GM12892 (cell line): Measurements from ENCODE around the gene SORCS2.
A peak's percentile ranks its signal among the peaks of the same experiment; 100 is the strongest.

Source experiments
- DNase-seq: peaks from one replicate; pipeline ENCODE4 v3.0.0; 2011; ENCODE audit not compliant: insufficient read length
- FAIRE-seq: peaks from 2 replicates; lab custom pipeline; 2011; peaks lifted over from hg19 to GRCh38; lab: Jason Lieb, UNC
- POLR2A ChIP-seq: IDR thresholded peaks from 2 replicates; pipeline ENCODE4 v1.6.1; 2011; ENCODE audit warnings: low read depth, low read length, control low read depth
- POLR2AphosphoS5 ChIP-seq: IDR thresholded peaks from 2 replicates; pipeline ENCODE4 v1.6.1; 2011; ENCODE audit warnings: low read depth, low read length, control low read depth
- TAF1 ChIP-seq: IDR thresholded peaks from 2 replicates; pipeline ENCODE4 v1.6.1; 2011; ENCODE audit warnings: low read depth, mild to moderate bottlenecking, control low read depth, low read length, borderline replicate concordance

Gene SORCS2

GRCh38 chr4:7756561-7757355 is 564.4 kb downstream of the SORCS2 start:
- DNase-seq (no peak), FAIRE-seq (no peak)
- TF ChIP-seq POLR2AphosphoS5: no peak
- TF ChIP-seq POLR2A: no peak
- no peak for TF ChIP-seq TAF1

- FAIRE-seq (no peak), DNase-seq (no peak)
These were observed 565.4 kb downstream of the SORCS2 start for GRCh38 chr4:7757501-7758471.

GRCh38 chr4:7758476-7758875 is 566.1 kb downstream of the SORCS2 start:
- FAIRE-seq (no peak), DNase-seq (no peak)
- TF ChIP-seq TAF1: no peak
- no peak for TF ChIP-seq POLR2A
- no peak for TF ChIP-seq POLR2AphosphoS5

More at GRCh38 chr4:7757501-7758471, 565.4 kb downstream of the SORCS2 start:
- no peak for TF ChIP-seq POLR2AphosphoS5
- TF ChIP-seq POLR2A: no peak
- TF ChIP-seq TAF1: no peak

DNA sequence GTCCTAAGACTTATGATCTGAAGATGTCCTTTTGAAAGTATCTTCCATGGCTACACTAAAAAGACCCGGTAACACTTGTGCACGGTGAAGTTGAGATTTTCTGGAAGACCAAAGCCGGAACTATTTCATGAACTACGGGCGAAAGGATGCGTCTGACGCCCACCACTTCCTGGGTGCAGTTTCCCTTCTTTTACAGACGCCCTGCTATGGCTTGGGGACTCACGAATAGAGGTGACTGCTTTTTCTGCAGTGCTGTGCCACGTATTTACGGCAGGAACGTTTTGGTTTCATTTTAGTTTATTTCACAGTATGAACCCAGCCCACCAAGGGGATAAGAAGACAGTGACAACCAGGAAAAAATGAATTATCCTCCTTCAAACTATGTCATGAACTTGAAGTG is 566.9 kb downstream of the SORCS2 start:
- TF ChIP-seq POLR2AphosphoS5 (no peak), POLR2A (no peak)
- FAIRE-seq (peak; percentile 95), DNase-seq (peak; percentile 54)

- DNase-seq (no peak), FAIRE-seq (no peak)
- TF ChIP-seq TAF1 (no peak), POLR2AphosphoS5 (no peak), POLR2A (no peak)
These were observed 567.3 kb downstream of the SORCS2 start for GRCh38 chr4:7759635-7760034.

GRCh38 chr4:7760228-7760627 is 567.9 kb downstream of the SORCS2 start:
- no peak for DNase-seq
- FAIRE-seq: no peak
- no peak for TF ChIP-seq POLR2A
- no peak for TF ChIP-seq POLR2AphosphoS5
- no peak for TF ChIP-seq TAF1

GRCh38 chr4:7760706-7761105 is 568.4 kb downstream of the SORCS2 start:
- TF ChIP-seq POLR2AphosphoS5 (no peak), TAF1 (no peak)
- FAIRE-seq: no peak

GRCh38 chr4:7761312-7761711 is 569.0 kb downstream of the SORCS2 start:
- FAIRE-seq: peak; percentile 36
- TF ChIP-seq POLR2A: no peak
- no peak for TF ChIP-seq POLR2AphosphoS5
- no peak for TF ChIP-seq TAF1
- DNase-seq: no peak

More at GRCh38 chr4:7760706-7761105, 568.4 kb downstream of the SORCS2 start:
- DNase-seq: no peak

DNA sequence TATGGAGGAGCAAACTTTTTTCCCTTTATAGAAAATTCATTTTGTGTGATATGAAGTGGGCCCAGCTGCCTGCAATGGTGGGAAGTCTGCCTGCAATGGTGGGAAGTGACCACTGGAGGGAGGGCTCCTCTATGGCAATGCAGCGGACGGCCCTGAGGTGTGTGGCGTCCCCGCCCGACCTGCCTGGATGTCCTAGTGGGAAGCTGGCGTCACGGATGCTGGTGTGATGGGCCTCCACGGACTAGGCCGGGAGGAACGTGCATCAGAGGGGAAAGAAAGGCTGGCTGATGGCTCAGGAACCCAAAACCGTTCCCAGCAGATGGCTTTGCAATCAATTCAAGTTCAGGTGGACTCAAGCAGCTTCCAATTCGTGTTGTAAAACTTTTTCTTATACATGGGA is 569.4 kb downstream of the SORCS2 start:
- FAIRE-seq (peak; percentile 94), DNase-seq (peak; percentile 81)
- no peak for TF ChIP-seq POLR2A

DNA sequence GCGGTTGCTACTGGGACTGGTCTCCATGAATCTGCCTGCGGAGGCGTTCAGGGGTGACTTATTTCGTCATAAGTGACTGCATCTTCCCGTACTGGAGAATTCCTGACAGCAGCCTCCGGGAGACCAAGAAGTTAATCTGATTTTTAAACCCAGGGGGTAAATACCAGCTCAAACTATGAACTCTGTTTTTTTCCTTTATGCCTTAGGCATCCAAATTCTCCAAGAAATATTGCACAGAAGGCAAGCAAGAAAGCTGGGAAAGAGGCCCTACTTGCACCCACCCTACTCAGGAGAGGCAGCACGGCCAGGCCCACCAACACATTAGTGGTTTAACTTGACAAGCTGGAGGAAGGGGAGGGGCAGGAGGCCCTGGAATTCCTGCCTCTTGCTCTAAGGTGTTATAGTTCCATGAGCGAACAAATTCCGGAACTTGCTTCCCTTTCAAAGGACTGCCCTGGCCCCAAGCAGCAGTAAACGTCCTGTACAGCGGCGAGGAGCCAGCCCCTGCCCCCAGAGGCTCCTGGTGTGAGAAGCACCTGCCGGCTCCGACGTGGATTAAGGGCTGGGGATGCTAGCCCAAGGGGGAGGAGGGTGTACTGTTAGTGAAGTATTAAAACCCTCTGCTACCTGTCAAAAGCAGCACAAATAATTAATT is 570.2 kb downstream of the SORCS2 start:
- FAIRE-seq (no peak), DNase-seq (no peak)
- TF ChIP-seq POLR2A (no peak), POLR2AphosphoS5 (no peak), TAF1 (no peak)

GRCh38 chr4:7763106-7763505 is 570.8 kb downstream of the SORCS2 start:
- no peak for DNase-seq
- TF ChIP-seq POLR2A: no peak
- TF ChIP-seq POLR2AphosphoS5: no peak
- no peak for TF ChIP-seq TAF1
- FAIRE-seq: no peak

- FAIRE-seq (no peak), DNase-seq (no peak)
- no peak for TF ChIP-seq POLR2A
These were observed 571.5 kb downstream of the SORCS2 start for GRCh38 chr4:7763788-7764187.
